ENCODE results near the gene PABPN1. TPM values are rescaled to one million over a fixed set of nuclear protein-coding genes. Genes with fewer than 3 reads are reported as not detected.

PABPN1 gene
- total RNA-seq, 1 experiment from 2014 or later, result 184 TPM

DNA sequence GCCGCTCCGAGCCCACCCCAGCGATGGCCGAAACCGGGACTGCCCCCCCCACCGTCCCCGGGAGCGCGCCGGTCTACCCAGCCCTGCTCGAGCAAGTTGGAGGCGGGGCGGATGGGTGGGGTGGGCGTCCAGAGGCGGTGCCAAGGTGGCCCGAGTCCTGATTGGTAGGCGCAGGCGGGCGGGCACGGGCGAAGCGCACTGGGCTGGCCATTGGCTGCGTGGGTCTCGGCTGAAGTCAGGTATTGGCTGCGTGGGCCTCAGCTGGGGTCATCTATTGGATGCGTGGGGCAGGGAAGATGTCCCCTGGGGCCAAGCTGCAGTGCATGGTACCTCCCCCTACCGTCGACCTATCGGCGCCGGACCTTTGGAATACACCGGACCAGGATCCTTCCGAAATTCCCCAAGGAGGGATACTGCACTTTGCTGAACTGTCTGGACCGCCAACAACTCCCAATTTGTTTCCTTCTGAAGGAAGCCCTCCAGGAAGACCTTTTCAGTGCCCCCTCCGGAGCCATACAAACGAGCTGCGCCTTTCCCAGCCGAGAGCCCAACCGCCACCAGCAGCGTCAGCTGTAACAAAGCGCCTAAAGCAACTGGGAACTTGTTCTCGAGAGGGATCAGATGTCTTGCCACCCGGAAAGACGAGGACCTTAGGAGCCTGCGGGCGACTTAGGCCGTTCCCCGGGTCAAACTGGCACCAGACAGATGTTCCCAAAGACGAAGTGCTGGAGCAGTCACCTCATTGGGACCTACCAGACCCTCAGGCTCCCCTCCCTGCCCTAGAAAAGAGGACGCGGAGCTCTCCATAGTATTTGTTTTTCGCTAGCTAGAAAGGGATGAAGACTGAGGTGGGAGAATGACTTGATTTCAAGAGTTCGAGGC lies 35.0 kb upstream of the PABPN1 start, which contains the start of gene HOMEZ:
Gene HOMEZ, minus strand, starts transcription at position 113 of the 882 bp plus-strand sequence. CDS start 180 bp downstream, outside the sequence.
- H3K9ac ChIP-seq (ENCODE audit: low read length), result peak within 1 kb of the TSS; percentile 96
- peak within 1 kb of the TSS; percentile 92 for H3K4me2 ChIP-seq (ENCODE audit: low read length)
- H3K27me3 ChIP-seq (ENCODE audit: insufficient read depth, low read length), result no peaks in the 10 kb centered on the region
- H3K79me2 ChIP-seq (ENCODE audit: insufficient read depth, low read length), result peaks cover 20% of the 10 kb centered on the region
- H3K9me2 ChIP-seq (ENCODE audit: insufficient read depth), result no peaks in the 10 kb centered on the region
- ATAC-seq (peak; percentile 98), DNase-seq (ENCODE audit: low read depth, low spot score) (peak; percentile 92)
- peak within 1 kb of the TSS; percentile 74 to 96 for H3K4me3 ChIP-seq (replicated peaks in 1 of 2; ENCODE audit: low read depth in 1 of 2, low read length in 2 of 2)
- ChIA-PET RAD21 (ENCODE audit: low non-redundant PET in 1 of 2, low total read pairs in 2 of 2, uncharacterized antibody in 2 of 2, unreplicated experiment in 2 of 2) (no interaction called here), POLR2A (interaction anchor here (0.6 to 1.5 kb wide), 9 partner anchors 13 to 1983 kb away, joined by 3 to 6 read pairs (median 4); partner anchors contain the start of genes ACIN1, BCL2L2, C14orf119 and PABPN1), CTCF (interaction anchor here (0.6 to 4.7 kb wide), 7 partner anchors 8 to 217 kb away, joined by 3 to 27 read pairs (median 3); no protein-coding TSS in a partner anchor)
- peak within 1 kb of the TSS; percentile 77 for H2AFZ ChIP-seq (ENCODE audit: low read depth, low read length, poor library complexity, severe bottlenecking)
- H3K27ac ChIP-seq (ENCODE audit: low read depth, low read length), result peak within 1 kb of the TSS; percentile 77
- intact Hi-C loops (cut with micrococcal nuclease), result loop anchor here (1.0 kb wide), 1 partner anchor 35 kb away; the partner anchor contains the start of gene PABPN1
- peaks cover 10 to 14% of the 10 kb centered on the region in 2 experiments for H3K4me1 ChIP-seq (ENCODE audit: control insufficient read depth in 1 of 2, insufficient read depth in 2 of 2, low read length in 2 of 2)
- TSS peak; percentile 97 for BruUV-seq (replicated peaks)
- H3K36me3 ChIP-seq (ENCODE audit: control insufficient read depth in 1 of 2, insufficient read depth in 2 of 2, low read length in 2 of 2), result no peaks in the 10 kb centered on the region; a peak in 1 of 4 replicates
- no peaks in the 10 kb centered on the region for H3K9me3 ChIP-seq (ENCODE audit: control insufficient read depth in 1 of 2, insufficient read depth in 1 of 2, low read depth in 1 of 2, low read length in 2 of 2)
- H4K20me1 ChIP-seq (ENCODE audit: insufficient read depth), result no peaks in the 10 kb centered on the region
- no peak for TF ChIP-seq SRF (IDR thresholded peaks at IDR 0.05; ENCODE audit: low read depth)
- TF ChIP-seq CBX3 (IDR thresholded peaks at IDR 0.05; ENCODE audit: low read depth), result no peak
- no peak for TF ChIP-seq YY1 (IDR thresholded peaks at IDR 0.05; ENCODE audit: extremely low read depth, insufficient replicate concordance, low read depth, low read length)
- no peak for TF ChIP-seq FOSL1 (IDR thresholded peaks at IDR 0.05; ENCODE audit: low read depth)
- peak; percentile 35; the same call in 1 of the 2 replicates for TF ChIP-seq SIN3A (IDR thresholded peaks at IDR 0.05; ENCODE audit: low read depth)
- TF ChIP-seq EZH2phosphoT487 (IDR thresholded peaks at IDR 0.05; ENCODE audit: borderline replicate concordance), result no peak
- no peak for TF ChIP-seq JUND (IDR thresholded peaks at IDR 0.05)
- no peak for TF ChIP-seq EZH2 (IDR thresholded peaks at IDR 0.05)
- TF ChIP-seq, protein P1, sequence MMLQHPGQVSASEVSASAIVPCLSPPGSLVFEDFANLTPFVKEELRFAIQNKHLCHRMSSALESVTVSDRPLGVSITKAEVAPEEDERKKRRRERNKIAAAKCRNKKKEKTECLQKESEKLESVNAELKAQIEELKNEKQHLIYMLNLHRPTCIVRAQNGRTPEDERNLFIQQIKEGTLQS (IDR thresholded peaks at IDR 0.05), result no peak
- TF ChIP-seq CEBPB (IDR thresholded peaks at IDR 0.05; ENCODE audit: low read depth), result no peak
- TF ChIP-seq SP1 (IDR thresholded peaks at IDR 0.05; ENCODE audit: low read depth), result peak; percentile 97
- TF ChIP-seq POLR2A (IDR thresholded peaks at IDR 0.05; ENCODE audit: borderline replicate concordance, extremely low read depth, insufficient read depth, insufficient read length), result peak; percentile 61
- TF ChIP-seq, protein P2, sequence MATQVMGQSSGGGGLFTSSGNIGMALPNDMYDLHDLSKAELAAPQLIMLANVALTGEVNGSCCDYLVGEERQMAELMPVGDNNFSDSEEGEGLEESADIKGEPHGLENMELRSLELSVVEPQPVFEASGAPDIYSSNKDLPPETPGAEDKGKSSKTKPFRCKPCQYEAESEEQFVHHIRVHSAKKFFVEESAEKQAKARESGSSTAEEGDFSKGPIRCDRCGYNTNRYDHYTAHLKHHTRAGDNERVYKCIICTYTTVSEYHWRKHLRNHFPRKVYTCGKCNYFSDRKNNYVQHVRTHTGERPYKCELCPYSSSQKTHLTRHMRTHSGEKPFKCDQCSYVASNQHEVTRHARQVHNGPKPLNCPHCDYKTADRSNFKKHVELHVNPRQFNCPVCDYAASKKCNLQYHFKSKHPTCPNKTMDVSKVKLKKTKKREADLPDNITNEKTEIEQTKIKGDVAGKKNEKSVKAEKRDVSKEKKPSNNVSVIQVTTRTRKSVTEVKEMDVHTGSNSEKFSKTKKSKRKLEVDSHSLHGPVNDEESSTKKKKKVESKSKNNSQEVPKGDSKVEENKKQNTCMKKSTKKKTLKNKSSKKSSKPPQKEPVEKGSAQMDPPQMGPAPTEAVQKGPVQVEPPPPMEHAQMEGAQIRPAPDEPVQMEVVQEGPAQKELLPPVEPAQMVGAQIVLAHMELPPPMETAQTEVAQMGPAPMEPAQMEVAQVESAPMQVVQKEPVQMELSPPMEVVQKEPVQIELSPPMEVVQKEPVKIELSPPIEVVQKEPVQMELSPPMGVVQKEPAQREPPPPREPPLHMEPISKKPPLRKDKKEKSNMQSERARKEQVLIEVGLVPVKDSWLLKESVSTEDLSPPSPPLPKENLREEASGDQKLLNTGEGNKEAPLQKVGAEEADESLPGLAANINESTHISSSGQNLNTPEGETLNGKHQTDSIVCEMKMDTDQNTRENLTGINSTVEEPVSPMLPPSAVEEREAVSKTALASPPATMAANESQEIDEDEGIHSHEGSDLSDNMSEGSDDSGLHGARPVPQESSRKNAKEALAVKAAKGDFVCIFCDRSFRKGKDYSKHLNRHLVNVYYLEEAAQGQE (IDR thresholded peaks at IDR 0.05; ENCODE audit: low read depth), result no peak
- TF ChIP-seq, protein P3, sequence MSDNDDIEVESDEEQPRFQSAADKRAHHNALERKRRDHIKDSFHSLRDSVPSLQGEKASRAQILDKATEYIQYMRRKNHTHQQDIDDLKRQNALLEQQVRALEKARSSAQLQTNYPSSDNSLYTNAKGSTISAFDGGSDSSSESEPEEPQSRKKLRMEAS (IDR thresholded peaks at IDR 0.05), result 0 out of 2 replicates have a peak, but pooled peaks have one; percentile 2
- TF ChIP-seq RAD21 (IDR thresholded peaks at IDR 0.05; ENCODE audit: low read depth), result no peak
- TF ChIP-seq EGR1 (IDR thresholded peaks at IDR 0.05; ENCODE audit: low read depth), result no peak
- TF ChIP-seq, protein P4, sequence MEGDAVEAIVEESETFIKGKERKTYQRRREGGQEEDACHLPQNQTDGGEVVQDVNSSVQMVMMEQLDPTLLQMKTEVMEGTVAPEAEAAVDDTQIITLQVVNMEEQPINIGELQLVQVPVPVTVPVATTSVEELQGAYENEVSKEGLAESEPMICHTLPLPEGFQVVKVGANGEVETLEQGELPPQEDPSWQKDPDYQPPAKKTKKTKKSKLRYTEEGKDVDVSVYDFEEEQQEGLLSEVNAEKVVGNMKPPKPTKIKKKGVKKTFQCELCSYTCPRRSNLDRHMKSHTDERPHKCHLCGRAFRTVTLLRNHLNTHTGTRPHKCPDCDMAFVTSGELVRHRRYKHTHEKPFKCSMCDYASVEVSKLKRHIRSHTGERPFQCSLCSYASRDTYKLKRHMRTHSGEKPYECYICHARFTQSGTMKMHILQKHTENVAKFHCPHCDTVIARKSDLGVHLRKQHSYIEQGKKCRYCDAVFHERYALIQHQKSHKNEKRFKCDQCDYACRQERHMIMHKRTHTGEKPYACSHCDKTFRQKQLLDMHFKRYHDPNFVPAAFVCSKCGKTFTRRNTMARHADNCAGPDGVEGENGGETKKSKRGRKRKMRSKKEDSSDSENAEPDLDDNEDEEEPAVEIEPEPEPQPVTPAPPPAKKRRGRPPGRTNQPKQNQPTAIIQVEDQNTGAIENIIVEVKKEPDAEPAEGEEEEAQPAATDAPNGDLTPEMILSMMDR (IDR thresholded peaks at IDR 0.05 in 2 of 3, conservative IDR thresholded peaks at IDR 0.05 in 1 of 3; ENCODE audit: borderline replicate concordance in 1 of 3, insufficient read depth in 1 of 3, low read depth in 2 of 3, low read length in 2 of 3), result no peak
- TF ChIP-seq, protein P5, sequence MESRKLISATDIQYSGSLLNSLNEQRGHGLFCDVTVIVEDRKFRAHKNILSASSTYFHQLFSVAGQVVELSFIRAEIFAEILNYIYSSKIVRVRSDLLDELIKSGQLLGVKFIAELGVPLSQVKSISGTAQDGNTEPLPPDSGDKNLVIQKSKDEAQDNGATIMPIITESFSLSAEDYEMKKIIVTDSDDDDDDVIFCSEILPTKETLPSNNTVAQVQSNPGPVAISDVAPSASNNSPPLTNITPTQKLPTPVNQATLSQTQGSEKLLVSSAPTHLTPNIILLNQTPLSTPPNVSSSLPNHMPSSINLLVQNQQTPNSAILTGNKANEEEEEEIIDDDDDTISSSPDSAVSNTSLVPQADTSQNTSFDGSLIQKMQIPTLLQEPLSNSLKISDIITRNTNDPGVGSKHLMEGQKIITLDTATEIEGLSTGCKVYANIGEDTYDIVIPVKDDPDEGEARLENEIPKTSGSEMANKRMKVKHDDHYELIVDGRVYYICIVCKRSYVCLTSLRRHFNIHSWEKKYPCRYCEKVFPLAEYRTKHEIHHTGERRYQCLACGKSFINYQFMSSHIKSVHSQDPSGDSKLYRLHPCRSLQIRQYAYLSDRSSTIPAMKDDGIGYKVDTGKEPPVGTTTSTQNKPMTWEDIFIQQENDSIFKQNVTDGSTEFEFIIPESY (IDR thresholded peaks at IDR 0.05; ENCODE audit: extremely low read depth, insufficient replicate concordance, low read length), result no peak
